ENCODE measurements around the gene ARRB1. TPM values are rescaled to one million over a fixed set of nuclear protein-coding genes. Genes with fewer than 3 reads are reported as not detected.

ARRB1 gene
- polyA plus RNA-seq, 1 of the 3 experiments (the other 2 are of a cell fraction): 7.0 TPM

DNA sequence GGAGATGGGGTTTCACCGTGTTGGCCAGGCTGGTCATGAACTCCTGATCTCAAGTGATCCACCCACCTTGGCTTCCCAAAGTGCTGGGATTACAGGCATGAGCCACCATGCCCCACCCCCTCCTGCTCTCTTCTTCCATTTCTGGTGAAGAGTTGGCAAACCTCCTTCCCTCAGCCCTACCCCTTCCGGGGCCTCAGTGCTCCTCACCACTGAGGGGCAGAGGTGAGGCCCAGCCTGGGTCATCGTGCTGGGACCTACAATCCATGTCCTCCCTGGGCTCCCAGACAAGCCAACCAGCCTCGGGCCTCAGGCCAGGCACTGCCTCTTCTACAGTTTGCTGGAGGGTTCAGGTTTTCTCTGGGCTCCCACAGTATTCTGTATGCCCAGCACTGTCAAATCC, 125.7 kb downstream of the ARRB1 start (continued):
- TF ChIP-seq TAF1 (IDR thresholded peaks at IDR 0.05; ENCODE audit: borderline replicate concordance, low read depth, low read length) (no peak), USF2 (IDR thresholded peaks at IDR 0.05; ENCODE audit: borderline replicate concordance, low read depth, low read length) (no peak)
- TF ChIP-seq, protein P1, sequence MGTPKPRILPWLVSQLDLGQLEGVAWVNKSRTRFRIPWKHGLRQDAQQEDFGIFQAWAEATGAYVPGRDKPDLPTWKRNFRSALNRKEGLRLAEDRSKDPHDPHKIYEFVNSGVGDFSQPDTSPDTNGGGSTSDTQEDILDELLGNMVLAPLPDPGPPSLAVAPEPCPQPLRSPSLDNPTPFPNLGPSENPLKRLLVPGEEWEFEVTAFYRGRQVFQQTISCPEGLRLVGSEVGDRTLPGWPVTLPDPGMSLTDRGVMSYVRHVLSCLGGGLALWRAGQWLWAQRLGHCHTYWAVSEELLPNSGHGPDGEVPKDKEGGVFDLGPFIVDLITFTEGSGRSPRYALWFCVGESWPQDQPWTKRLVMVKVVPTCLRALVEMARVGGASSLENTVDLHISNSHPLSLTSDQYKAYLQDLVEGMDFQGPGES (IDR thresholded peaks at IDR 0.05; ENCODE audit: low read depth, low read length): no peak

- no peak overlapping the region for H3K4me3 ChIP-seq (ENCODE audit: low read depth in 2 of 2, low read length in 1 of 2)
- 0 out of 2 replicates have a peak, but pooled peaks cover 5% of the 10 kb centered on the region for H3K27me3 ChIP-seq (ENCODE audit: insufficient read depth)
- no peak for DNase-seq
- no peak overlapping the region for H3K27ac ChIP-seq (ENCODE audit: low read depth in 2 of 2, low read length in 1 of 2)
- H3K4me1 ChIP-seq (ENCODE audit: control insufficient read depth in 1 of 2, insufficient read depth in 2 of 2, low read depth in 1 of 2, low read length in 1 of 2): peaks cover 0 to 2% of the 10 kb centered on the region in 2 experiments; a peak in 1 of 4 replicates
- H3K9me2 ChIP-seq: no peaks in the 10 kb centered on the region
- H4K20me1 ChIP-seq (ENCODE audit: insufficient read depth): no peaks in the 10 kb centered on the region
- POLR2A ChIA-PET: interaction anchor here (0.6 to 1.6 kb wide), 3 partner anchors 10 to 204 kb away, joined by 3 to 4 read pairs (median 4); partner anchors contain the start of gene TPBGL
- CTCF ChIA-PET: interaction anchor here (1.3 to 11.1 kb wide), 13 partner anchors 10 to 201 kb away, joined by 4 to 117 read pairs (median 10); partner anchors contain the start of gene TPBGL
- H3K9ac ChIP-seq: no peak overlapping the region
- no peak overlapping the region for H3K4me2 ChIP-seq
- no peak overlapping the region for H2AFZ ChIP-seq (ENCODE audit: low read depth)
- TF ChIP-seq EP300 (IDR thresholded peaks at IDR 0.05; ENCODE audit: borderline replicate concordance in 1 of 2, low read depth in 1 of 2, low read length in 1 of 2): no peak
- no peak for TF ChIP-seq SMC3 (IDR thresholded peaks at IDR 0.05; ENCODE audit: low read depth, low read length)
- no peak for TF ChIP-seq YY1 (IDR thresholded peaks at IDR 0.05; ENCODE audit: low read depth)
- no peak for TF ChIP-seq TCF12 (IDR thresholded peaks at IDR 0.05)
- TF ChIP-seq FOXJ3 (CRISPR knock-in tag; IDR thresholded peaks at IDR 0.05): no peak
- TF ChIP-seq RFX5 (IDR thresholded peaks at IDR 0.05; ENCODE audit: low read length): no peak
- TF ChIP-seq RCOR1 (IDR thresholded peaks at IDR 0.05; ENCODE audit: low read length): no peak
- TF ChIP-seq, protein P2, sequence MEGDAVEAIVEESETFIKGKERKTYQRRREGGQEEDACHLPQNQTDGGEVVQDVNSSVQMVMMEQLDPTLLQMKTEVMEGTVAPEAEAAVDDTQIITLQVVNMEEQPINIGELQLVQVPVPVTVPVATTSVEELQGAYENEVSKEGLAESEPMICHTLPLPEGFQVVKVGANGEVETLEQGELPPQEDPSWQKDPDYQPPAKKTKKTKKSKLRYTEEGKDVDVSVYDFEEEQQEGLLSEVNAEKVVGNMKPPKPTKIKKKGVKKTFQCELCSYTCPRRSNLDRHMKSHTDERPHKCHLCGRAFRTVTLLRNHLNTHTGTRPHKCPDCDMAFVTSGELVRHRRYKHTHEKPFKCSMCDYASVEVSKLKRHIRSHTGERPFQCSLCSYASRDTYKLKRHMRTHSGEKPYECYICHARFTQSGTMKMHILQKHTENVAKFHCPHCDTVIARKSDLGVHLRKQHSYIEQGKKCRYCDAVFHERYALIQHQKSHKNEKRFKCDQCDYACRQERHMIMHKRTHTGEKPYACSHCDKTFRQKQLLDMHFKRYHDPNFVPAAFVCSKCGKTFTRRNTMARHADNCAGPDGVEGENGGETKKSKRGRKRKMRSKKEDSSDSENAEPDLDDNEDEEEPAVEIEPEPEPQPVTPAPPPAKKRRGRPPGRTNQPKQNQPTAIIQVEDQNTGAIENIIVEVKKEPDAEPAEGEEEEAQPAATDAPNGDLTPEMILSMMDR (IDR thresholded peaks at IDR 0.05): no peak
- no peak for TF ChIP-seq MEF2A (IDR thresholded peaks at IDR 0.05; ENCODE audit: borderline replicate concordance, low read depth)
- TF ChIP-seq REST (IDR thresholded peaks at IDR 0.05; ENCODE audit: low read depth, low read length): no peak
- TF ChIP-seq, protein P3, sequence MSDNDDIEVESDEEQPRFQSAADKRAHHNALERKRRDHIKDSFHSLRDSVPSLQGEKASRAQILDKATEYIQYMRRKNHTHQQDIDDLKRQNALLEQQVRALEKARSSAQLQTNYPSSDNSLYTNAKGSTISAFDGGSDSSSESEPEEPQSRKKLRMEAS (IDR thresholded peaks at IDR 0.05; ENCODE audit: low read depth): no peak
- TF ChIP-seq, protein P1 (IDR thresholded peaks at IDR 0.05; ENCODE audit: low read depth, low read length): no peak
- no peaks in the 10 kb centered on the region for H3K79me2 ChIP-seq (ENCODE audit: insufficient read depth)
- H3K9me3 ChIP-seq: no peaks in the 10 kb centered on the region
- 30% methylated on average over 5 of the region's 5 CpGs for WGBS (ENCODE audit: low lambda C conversion rate)
- H3F3A ChIP-seq (replicated peaks; ENCODE audit: insufficient read depth): no peaks in the 10 kb centered on the region
- H3K36me3 ChIP-seq (replicated peaks in 1 of 2; ENCODE audit: control insufficient read depth in 1 of 2, insufficient read depth in 2 of 2, low read length in 1 of 2): no peaks in the 10 kb centered on the region
Observed at GRCh38 chr11:75223954-75224643, 127.4 kb downstream of the ARRB1 start.

Data from SK-N-SH (cell line).